HepG2 (cell line): Measurements from ENCODE around the gene CHAF1A. TPM values are rescaled to one million over a fixed set of nuclear protein-coding genes. Genes with fewer than 3 reads are reported as not detected.

ENCODE experiments used
- EED ChIP-seq: sonication (generic); formaldehyde crosslinking; IDR thresholded peaks from 2 replicates; pipeline ENCODE4 v1.5.0; 2020; ENCODE audit warnings: mild to moderate bottlenecking, missing genetic modification reagents
- ELF1 ChIP-seq: sonication (generic); formaldehyde crosslinking; IDR thresholded peaks from 2 replicates; pipeline ENCODE4 v1.4.0; 2020; ENCODE audit warnings: missing genetic modification reagents
- HCFC1 ChIP-seq: fragments of 150-350 bp; IDR thresholded peaks from 2 replicates; pipeline ENCODE4 v1.6.1; 2014; ENCODE audit warnings: low read depth, low read length
- HDAC6 ChIP-seq: fragments of 200-600 bp; sonication (generic); IDR thresholded peaks from 2 replicates; pipeline ENCODE4 v1.7.0; 2017; ENCODE audit warnings: mild to moderate bottlenecking, antibody characterized with exemption, low read length, low read depth
- MED13 ChIP-seq: sonication (generic); formaldehyde crosslinking; IDR thresholded peaks from 2 replicates; pipeline ENCODE4 v1.5.0; 2020; ENCODE audit warnings: missing genetic modification reagents
- PHF20 ChIP-seq: sonication (generic); formaldehyde crosslinking; IDR thresholded peaks from 2 replicates; pipeline ENCODE4 v1.5.0; 2020; ENCODE audit warnings: mild to moderate bottlenecking, missing genetic modification reagents
- SRSF9 ChIP-seq: fragments of 200-400 bp; formaldehyde crosslinking; IDR thresholded peaks from 2 replicates; pipeline ENCODE4 v1.6.1; 2018; ENCODE audit warnings: borderline replicate concordance, mild to moderate bottlenecking, low read depth, low read length; ENCODE audit not compliant: insufficient read depth, poor library complexity, severe bottlenecking
- ZIK1 ChIP-seq: sonication (generic); formaldehyde crosslinking; IDR thresholded peaks from 2 replicates; pipeline ENCODE4 v1.5.0; 2020; ENCODE audit warnings: mild to moderate bottlenecking, low read depth, missing genetic modification reagents, borderline replicate concordance
- ZMYM2 ChIP-seq: sonication (generic); formaldehyde crosslinking; IDR thresholded peaks from 2 replicates; pipeline ENCODE4 v1.8.0; 2022; ENCODE audit warnings: mild to moderate bottlenecking, missing genetic modification reagents
- ZNF431 ChIP-seq: sonication (generic); formaldehyde crosslinking; IDR thresholded peaks from 2 replicates; pipeline ENCODE4 v1.9.0; 2022; ENCODE audit warnings: missing genetic modification reagents, low read depth, mild to moderate bottlenecking, borderline replicate concordance
- ZNF839 ChIP-seq: sonication (generic); formaldehyde crosslinking; IDR thresholded peaks from 2 replicates; pipeline ENCODE4 v1.4.0; 2020; ENCODE audit warnings: missing genetic modification reagents, mild to moderate bottlenecking, borderline replicate concordance
- polyA plus RNA-seq, 8 experiments: library from polyadenylated mRNA; depleted of rRNA in 3 of 8; stranded (reverse) in 7 of 8; unstranded in 1 of 8; fragments of >200 nt; fragmentation: Illumina TruSeq in 4 of 8; extraction: Trizol in 4 of 8; gene quantifications; 2 replicates each; pipeline versions ENCODE4 v1.2.1 to v1.2.3, GENCODE V29; 2011 to 2016; ENCODE audit warnings: low read depth in 4 of 8, missing spikeins in 1 of 8, mixed read lengths in 1 of 8; ENCODE audit not compliant: insufficient read depth in 1 of 8
- total RNA-seq, 5 experiments: library from RNA; depleted of rRNA; stranded (reverse); fragments of >200 nt; fragmentation: Illumina TruSeq; extraction: Trizol; gene quantifications; 2 replicates each; pipeline ENCODE4 v1.2.3, GENCODE V29; 2016; ENCODE audit warnings: low read depth in 1 of 5
- TF ChIP-seq, protein P1 (sequence below), 2 experiments: sonication (generic) in 1 of 2; formaldehyde crosslinking in 1 of 2; IDR thresholded peaks; 2 replicates each; pipeline versions ENCODE4 v1.6.1 to v1.9.0; 2014 to 2022; ENCODE audit warnings: antibody characterized with exemption in 1 of 2, borderline replicate concordance in 1 of 2, inconsistent platforms in 1 of 2, low read depth in 1 of 2, missing genetic modification reagents in 1 of 2
- TF ChIP-seq, protein P2 (sequence below): sonication (generic); formaldehyde crosslinking; IDR thresholded peaks from 2 replicates; pipeline ENCODE4 v1.9.0; 2022; ENCODE audit warnings: missing genetic modification reagents, mild to moderate bottlenecking, borderline replicate concordance
- TF ChIP-seq, protein P3 (sequence below): sonication (generic); formaldehyde crosslinking; IDR thresholded peaks from 2 replicates; pipeline ENCODE4 v1.4.0; 2020; ENCODE audit warnings: missing genetic modification reagents, mild to moderate bottlenecking, borderline replicate concordance
- TF ChIP-seq, protein P4 (sequence below): sonication (generic); formaldehyde crosslinking; IDR thresholded peaks from 2 replicates; pipeline ENCODE4 v1.4.0; 2020; ENCODE audit warnings: missing genetic modification reagents
- TF ChIP-seq, protein P5 (sequence below): sonication (generic); formaldehyde crosslinking; IDR thresholded peaks from 2 replicates; pipeline ENCODE4 v1.8.0; 2022; ENCODE audit warnings: mild to moderate bottlenecking, missing genetic modification reagents, moderate library complexity

CHAF1A gene
- total and polyA plus RNA-seq, 2 of the 13 experiments (the other 11 are each of a cell fraction or from before 2014, with no cell fraction given): 11.0 to 34.8 TPM

DNA sequence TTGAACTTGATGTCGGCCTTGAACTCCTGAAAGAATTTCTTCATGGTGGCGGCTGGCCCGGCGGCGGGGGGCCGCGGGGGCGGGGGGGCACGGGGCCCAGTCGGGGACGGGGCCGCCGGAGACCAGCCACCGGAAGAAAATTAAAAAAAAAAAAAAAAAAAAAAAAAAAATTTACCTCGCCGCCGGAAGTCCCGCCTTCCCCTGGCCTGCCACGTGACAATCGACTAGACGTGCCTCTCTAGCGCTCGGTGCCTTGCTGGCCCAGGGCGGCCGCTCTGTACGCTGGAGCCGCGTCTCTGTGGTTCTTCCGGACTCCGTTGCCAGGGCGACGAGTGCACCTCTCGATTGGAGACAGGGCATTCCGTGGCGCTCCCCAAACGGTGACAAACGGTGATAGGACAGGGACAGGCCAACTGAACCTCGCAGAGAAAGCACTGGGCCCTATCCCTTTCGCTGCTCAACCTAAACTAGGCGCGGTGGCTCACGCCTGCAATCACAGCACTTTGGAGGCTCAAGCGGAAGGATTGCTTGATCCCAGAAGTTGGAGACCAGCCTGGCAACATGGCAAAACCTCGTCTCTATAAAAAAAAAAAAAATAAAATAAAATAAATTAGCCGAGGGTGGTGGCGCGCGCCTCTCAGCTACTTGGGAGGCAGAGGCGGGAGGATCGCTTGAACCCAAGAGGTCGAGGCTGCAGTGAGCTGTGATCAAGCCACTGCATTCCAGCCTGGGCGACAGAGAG lies 55.4 kb downstream of the CHAF1A start, which contains the start of gene UBXN6 (continued):
- TF ChIP-seq, protein P1, sequence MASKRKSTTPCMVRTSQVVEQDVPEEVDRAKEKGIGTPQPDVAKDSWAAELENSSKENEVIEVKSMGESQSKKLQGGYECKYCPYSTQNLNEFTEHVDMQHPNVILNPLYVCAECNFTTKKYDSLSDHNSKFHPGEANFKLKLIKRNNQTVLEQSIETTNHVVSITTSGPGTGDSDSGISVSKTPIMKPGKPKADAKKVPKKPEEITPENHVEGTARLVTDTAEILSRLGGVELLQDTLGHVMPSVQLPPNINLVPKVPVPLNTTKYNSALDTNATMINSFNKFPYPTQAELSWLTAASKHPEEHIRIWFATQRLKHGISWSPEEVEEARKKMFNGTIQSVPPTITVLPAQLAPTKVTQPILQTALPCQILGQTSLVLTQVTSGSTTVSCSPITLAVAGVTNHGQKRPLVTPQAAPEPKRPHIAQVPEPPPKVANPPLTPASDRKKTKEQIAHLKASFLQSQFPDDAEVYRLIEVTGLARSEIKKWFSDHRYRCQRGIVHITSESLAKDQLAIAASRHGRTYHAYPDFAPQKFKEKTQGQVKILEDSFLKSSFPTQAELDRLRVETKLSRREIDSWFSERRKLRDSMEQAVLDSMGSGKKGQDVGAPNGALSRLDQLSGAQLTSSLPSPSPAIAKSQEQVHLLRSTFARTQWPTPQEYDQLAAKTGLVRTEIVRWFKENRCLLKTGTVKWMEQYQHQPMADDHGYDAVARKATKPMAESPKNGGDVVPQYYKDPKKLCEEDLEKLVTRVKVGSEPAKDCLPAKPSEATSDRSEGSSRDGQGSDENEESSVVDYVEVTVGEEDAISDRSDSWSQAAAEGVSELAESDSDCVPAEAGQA (IDR thresholded peaks at IDR 0.05; ENCODE audit: low read depth): peak; percentile 66; the same call in 1 of the 2 replicates
- TF ChIP-seq, protein P1 (CRISPR knock-in tag; IDR thresholded peaks at IDR 0.05; ENCODE audit: borderline replicate concordance): no peak
- TF ChIP-seq ZNF839 (no peak), ZIK1 (CRISPR knock-in tag) (0 out of 2 replicates have a peak, but pooled peaks have one; percentile 41), HDAC6 (no peak), ZNF431 (CRISPR knock-in tag) (no peak), ELF1 (peak; percentile 95), HCFC1 (peak; percentile 73), SRSF9 (no peak), ZMYM2 (CRISPR knock-in tag) (no peak), MED13 (CRISPR knock-in tag) (no peak), EED (no peak), PHF20 (CRISPR knock-in tag) (peak; percentile 94)
- TF ChIP-seq, protein P2, sequence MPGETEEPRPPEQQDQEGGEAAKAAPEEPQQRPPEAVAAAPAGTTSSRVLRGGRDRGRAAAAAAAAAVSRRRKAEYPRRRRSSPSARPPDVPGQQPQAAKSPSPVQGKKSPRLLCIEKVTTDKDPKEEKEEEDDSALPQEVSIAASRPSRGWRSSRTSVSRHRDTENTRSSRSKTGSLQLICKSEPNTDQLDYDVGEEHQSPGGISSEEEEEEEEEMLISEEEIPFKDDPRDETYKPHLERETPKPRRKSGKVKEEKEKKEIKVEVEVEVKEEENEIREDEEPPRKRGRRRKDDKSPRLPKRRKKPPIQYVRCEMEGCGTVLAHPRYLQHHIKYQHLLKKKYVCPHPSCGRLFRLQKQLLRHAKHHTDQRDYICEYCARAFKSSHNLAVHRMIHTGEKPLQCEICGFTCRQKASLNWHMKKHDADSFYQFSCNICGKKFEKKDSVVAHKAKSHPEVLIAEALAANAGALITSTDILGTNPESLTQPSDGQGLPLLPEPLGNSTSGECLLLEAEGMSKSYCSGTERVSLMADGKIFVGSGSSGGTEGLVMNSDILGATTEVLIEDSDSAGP (CRISPR knock-in tag): no peak; the same call in 1 of the 2 replicates
- TF ChIP-seq, protein P3, sequence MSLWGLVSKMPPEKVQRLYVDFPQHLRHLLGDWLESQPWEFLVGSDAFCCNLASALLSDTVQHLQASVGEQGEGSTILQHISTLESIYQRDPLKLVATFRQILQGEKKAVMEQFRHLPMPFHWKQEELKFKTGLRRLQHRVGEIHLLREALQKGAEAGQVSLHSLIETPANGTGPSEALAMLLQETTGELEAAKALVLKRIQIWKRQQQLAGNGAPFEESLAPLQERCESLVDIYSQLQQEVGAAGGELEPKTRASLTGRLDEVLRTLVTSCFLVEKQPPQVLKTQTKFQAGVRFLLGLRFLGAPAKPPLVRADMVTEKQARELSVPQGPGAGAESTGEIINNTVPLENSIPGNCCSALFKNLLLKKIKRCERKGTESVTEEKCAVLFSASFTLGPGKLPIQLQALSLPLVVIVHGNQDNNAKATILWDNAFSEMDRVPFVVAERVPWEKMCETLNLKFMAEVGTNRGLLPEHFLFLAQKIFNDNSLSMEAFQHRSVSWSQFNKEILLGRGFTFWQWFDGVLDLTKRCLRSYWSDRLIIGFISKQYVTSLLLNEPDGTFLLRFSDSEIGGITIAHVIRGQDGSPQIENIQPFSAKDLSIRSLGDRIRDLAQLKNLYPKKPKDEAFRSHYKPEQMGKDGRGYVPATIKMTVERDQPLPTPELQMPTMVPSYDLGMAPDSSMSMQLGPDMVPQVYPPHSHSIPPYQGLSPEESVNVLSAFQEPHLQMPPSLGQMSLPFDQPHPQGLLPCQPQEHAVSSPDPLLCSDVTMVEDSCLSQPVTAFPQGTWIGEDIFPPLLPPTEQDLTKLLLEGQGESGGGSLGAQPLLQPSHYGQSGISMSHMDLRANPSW (CRISPR knock-in tag): no peak
- TF ChIP-seq, protein P4, sequence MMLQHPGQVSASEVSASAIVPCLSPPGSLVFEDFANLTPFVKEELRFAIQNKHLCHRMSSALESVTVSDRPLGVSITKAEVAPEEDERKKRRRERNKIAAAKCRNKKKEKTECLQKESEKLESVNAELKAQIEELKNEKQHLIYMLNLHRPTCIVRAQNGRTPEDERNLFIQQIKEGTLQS (CRISPR knock-in tag): no peak
- TF ChIP-seq, protein P5, sequence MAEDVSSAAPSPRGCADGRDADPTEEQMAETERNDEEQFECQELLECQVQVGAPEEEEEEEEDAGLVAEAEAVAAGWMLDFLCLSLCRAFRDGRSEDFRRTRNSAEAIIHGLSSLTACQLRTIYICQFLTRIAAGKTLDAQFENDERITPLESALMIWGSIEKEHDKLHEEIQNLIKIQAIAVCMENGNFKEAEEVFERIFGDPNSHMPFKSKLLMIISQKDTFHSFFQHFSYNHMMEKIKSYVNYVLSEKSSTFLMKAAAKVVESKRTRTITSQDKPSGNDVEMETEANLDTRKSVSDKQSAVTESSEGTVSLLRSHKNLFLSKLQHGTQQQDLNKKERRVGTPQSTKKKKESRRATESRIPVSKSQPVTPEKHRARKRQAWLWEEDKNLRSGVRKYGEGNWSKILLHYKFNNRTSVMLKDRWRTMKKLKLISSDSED (CRISPR knock-in tag): no peak
